AG10803 (cell line): ENCODE results near the gene EIF2B4.

ENCODE experiments used
- DNase-seq: peaks from one replicate; pipeline ENCODE4 v3.0.0; 2010; ENCODE audit warnings: low read depth
- H3K4me3 ChIP-seq: 2 replicates; pipeline ENCODE4 v1.5.1; 2011; ENCODE audit warnings: mild to moderate bottlenecking, low read length, control low read depth
- CTCF ChIP-seq: conservative IDR thresholded peaks from 2 replicates; pipeline ENCODE4 v1.5.1; 2011; ENCODE audit warnings: mild to moderate bottlenecking, low read length, control low read depth, inconsistent platforms

Gene EIF2B4

GRCh38 chr2:27370026-27370815 is at the start of gene EIF2B4, which contains the start of gene SNX17:
Gene EIF2B4 (minus strand): TSS chr2:27370338. CDS start chr2:27370314, 24 bp downstream.
Gene SNX17 (plus strand): TSS chr2:27370616. CDS start chr2:27370744, 128 bp downstream.
- DNase-seq = peak; percentile 99
- TF ChIP-seq CTCF = peak; percentile 63
- peak within 1 kb of the TSS; percentile 93 for H3K4me3 ChIP-seq

GRCh38 chr2:27416151-27416550 is 46.0 kb upstream of the EIF2B4 start:
- TF ChIP-seq CTCF = no peak
- no peak overlapping the region for H3K4me3 ChIP-seq
- no peak for DNase-seq

GRCh38 chr2:27412419-27413152 is 42.4 kb upstream of the EIF2B4 start:
- TF ChIP-seq CTCF = no peak
- DNase-seq = no peak
- no peak overlapping the region for H3K4me3 ChIP-seq

GRCh38 chr2:27409321-27410073 is 39.4 kb upstream of the EIF2B4 start, which contains the start of gene PPM1G:
Gene PPM1G (minus strand): TSS chr2:27409591. CDS start chr2:27409422, 169 bp downstream.
- no peak for TF ChIP-seq CTCF
- DNase-seq = peak; percentile 89
- peak within 1 kb of the TSS; percentile 88 for H3K4me3 ChIP-seq

GRCh38 chr2:27408601-27409320 is 38.6 kb upstream of the EIF2B4 start:
- no peak for TF ChIP-seq CTCF
- no peak for DNase-seq
- peak overlapping the region; percentile 88 for H3K4me3 ChIP-seq

- DNase-seq = peak; percentile 40
- peak; percentile 69 for TF ChIP-seq CTCF
- H3K4me3 ChIP-seq = peak overlapping the region; percentile 88
These were observed 37.8 kb upstream of the EIF2B4 start for GRCh38 chr2:27407798-27408491.
